SH-SY5Y (cell line): ENCODE results near the gene PARD3.

Source experiments
- GATA2 ChIP-seq: IDR thresholded peaks from 2 replicates; pipeline ENCODE4 v1.6.1; 2011; ENCODE audit warnings: mild to moderate bottlenecking, low read depth, low read length
- GATA3 ChIP-seq: IDR thresholded peaks from 2 replicates; pipeline ENCODE4 v1.6.1; 2011; ENCODE audit warnings: low read depth, mild to moderate bottlenecking, low read length, moderate library complexity

DNA sequence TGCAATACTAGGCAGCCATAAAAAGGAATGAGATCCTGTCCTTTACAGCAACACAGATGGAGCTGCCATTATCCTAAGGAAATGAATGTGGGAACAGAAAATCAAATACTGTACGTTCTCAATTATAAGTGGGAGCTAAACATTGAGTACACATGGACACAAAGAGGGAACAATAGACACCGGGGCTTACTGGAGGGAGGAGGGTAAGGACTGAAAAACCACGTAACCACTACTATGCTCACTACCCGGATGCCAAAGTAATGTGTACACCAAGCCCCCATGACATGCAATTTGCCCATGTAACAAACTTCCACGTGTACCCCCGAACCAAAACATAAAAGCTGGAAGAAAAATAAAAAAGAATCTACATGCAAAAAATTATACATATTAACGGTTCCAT, 587.0 kb downstream of the PARD3 start:
- no peak for TF ChIP-seq GATA3
- no peak for TF ChIP-seq GATA2
